NCI-H128 (cell line): Measurements from ENCODE around the gene PKIB.
A peak's percentile ranks its signal among the peaks of the same experiment; 100 is the strongest.

ENCODE experiments used
- DNase-seq: peaks from one replicate; lab custom pipeline; 2025; ENCODE audit not compliant: unreplicated experiment; lab: John Stamatoyannopoulos, UW

The PKIB gene

DNA sequence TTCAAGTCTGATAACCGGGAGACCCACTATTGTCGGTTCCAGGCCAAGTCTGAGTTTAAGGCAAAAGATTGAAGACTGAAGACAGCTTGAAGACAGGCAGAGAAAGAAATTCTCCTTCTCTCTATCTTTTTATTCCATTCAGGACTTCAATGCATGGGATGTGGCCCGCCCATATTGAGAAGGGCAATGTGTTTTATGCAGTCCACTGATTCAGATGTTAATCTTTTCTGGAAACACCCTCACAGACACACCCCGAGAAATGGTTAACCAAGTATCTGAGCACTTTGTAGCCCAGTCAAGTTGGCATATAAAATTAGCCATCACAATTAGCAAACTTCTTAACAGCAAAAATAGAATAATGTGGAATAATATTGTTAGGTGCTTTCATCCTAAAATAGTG, 93.9 kb downstream of the PKIB start:
- no peak for DNase-seq

GRCh38 chr6:122709922-122710512, 99.8 kb downstream of the PKIB start:
- no peak for DNase-seq

DNA sequence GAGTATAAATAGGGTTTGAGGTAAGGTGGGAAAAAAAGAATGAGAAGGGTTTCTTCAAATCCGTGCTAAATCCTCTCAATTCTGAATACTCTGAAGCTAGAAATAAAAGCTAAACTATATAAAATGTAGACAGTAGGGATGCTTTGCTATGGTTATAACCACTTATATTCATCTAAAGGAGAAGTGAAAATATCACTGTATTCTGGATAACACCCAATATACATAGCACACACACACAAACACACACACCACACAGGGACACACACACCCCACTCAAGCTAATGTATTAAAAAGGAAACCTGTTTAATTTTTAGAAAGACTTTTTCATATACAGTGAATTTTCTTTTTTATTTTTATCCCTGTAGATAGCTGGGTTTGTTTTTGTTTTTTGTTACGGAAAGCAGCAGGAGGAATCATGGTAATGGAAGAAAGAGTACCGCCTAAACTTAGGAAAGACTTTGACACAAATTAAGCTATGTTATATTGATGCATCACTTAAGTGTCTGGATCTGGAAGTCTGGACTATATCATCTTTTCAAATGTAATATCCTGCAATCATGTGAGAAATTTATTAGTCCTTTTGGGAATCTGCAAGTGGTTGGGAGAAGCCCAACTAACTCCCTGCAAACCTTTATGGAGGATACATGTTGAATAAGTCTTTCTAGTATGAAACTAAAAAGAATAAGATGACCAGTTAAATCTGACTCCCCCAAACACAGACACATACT, 100.9 kb downstream of the PKIB start:
- no peak for DNase-seq

GRCh38 chr6:122712093-122712447, 101.9 kb downstream of the PKIB start:
- DNase-seq = no peak

GRCh38 chr6:122712448-122713137, 102.4 kb downstream of the PKIB start:
- no peak for DNase-seq

GRCh38 chr6:122713138-122713537, 102.9 kb downstream of the PKIB start:
- no peak for DNase-seq

DNA sequence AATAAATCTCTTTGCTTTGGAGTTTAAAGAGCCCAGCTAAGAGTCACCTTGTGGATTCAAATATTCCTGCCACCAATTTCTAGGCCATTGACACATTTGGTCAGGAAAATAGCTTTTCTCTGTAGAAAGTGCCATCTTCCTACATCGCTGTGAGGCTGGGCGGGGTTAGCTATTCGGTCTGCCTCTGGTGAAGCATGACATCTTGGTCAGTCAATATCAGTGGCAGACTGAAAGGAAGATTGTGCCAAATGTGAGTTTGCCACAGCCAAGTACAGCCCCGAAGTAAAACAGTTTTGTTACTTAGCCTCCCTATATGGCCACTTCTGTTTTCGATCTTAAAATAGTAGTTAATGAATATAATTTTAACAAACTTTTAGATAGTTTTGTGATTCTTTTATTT, 103.9 kb downstream of the PKIB start:
- DNase-seq = no peak

- no peak for DNase-seq
Observed at GRCh38 chr6:122715725-122716124, 105.5 kb downstream of the PKIB start.

DNA sequence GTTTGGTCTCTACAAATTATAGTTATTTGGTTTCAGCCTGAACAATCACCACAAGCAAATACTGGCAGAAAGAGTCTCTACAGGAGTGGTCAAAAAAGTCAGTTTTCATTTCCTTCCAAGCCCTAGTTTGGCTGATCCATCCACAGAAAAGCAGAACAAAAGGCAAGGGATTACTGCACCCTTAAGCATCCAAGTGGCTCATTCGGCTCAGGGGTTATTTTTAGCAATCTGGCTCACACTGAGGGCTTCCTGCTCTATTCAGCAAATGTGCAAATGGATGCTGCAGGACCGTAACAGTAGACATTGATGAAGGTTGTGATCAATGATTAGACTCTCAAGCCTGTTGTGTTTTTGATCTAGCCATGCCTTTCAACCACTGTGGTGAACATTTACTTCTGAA, 107.1 kb downstream of the PKIB start:
- DNase-seq = no peak

DNA sequence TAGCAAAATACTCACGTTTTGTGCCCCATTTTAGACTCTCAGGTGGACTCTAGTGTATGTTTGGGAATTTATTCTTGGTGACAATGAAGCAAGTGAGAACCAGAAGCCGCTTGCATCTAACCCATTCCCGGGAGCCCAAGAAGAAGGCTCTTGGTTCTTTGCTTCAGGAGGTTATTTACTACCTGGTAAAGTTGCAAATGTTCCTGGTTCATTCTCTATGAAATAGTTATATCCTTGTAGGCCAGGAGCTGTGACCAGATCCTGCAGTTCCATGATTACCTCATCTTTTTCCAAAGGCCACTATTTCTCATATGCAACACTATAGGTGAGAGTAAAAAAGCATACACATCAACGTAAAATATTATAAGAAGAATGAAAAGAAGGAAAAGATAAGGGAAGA, 108.4 kb downstream of the PKIB start:
- no peak for DNase-seq

DNA sequence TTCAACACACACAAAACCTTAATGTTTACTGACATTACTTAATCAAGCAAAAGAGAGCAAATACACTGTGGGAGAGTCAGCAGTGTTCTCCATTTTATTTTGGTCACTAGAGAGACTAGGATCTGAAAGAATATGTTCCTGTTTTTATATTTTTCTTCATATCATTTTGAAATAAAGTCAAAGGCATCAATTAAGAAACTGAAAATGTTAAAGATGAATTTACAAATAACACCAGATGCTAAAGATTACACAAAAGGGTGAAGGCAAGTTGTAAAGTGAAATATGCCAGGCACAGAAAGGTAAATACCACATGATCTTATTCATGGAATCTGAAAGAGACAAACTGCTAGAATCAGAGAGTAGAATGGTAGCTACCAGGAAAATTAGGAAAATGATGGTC, 109.0 kb downstream of the PKIB start:
- DNase-seq = no peak

DNA sequence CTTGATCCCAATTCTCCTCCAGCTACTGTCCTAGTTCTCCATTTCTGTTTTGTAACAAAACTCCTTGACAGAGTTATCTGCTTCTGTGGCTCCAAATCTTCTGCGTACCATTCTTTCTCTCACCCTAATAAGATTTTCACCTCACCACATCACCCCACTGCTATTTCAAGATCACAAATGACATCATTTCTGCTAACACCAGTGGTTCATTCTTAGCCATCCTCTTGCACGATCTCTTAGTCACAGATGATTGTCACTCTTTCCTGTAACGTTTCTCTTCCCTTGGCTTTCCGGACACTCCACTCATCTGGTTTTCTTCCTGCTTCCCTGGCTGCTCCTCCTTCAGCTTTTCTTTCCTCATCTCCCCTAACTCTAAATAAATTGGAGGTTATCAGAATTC, 112.5 kb downstream of the PKIB start:
- no peak for DNase-seq

GRCh38 chr6:122726649-122727048, 116.4 kb downstream of the PKIB start:
- DNase-seq = no peak

DNA sequence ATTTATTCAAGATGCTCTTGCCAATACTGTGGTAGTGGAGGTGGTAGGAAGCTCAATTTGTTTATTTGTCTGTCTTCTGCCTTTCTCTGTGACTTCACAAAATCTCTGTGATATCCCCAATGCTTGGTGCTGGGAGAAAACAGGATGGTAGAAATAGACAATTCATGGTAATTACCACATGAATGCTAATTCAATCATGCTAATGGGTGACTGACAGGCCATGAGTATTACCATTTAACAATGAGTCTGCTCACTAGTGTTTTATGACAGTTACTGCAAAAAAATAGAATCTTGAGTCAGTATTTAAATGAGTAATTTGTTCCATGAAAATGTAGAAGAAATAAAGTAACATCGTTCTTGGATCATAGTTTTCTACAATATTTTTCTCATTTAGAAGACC, 117.0 kb downstream of the PKIB start:
- no peak for DNase-seq

GRCh38 chr6:122730334-122730733, 120.1 kb downstream of the PKIB start:
- no peak for DNase-seq

- peak; percentile 45 for DNase-seq
Observed at GRCh38 chr6:122730775-122731386, 120.7 kb downstream of the PKIB start.

GRCh38 chr6:122733259-122733658, 123.1 kb downstream of the PKIB start:
- DNase-seq = no peak

GRCh38 chr6:122734529-122735395, 124.6 kb downstream of the PKIB start:
- DNase-seq = no peak

- DNase-seq = peak; percentile 68
Observed at GRCh38 chr6:122735582-122735981, 125.4 kb downstream of the PKIB start.

DNA sequence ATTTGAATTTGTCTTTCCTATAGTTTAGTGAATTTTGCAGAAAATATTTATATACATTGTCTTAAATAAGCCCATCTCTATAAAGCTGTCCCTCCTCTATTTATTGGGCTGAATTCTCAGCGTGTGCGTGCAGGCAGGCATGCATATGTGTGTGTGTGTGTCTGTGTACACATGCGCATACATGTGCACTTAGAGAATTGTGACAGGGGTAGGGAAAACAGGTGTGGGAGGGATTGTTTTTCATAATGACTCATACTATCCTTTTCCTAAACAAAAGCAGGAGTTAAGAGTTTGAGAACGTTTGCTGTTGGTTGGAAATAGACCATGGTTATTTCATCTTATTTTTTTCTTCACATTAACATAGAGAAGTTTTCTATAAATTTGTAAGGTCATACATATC, 126.0 kb downstream of the PKIB start:
- DNase-seq = peak; percentile 81

GRCh38 chr6:122736616-122737015, 126.4 kb downstream of the PKIB start:
- no peak for DNase-seq
